GM18517 (cell line): ENCODE data around the gene CDCA4.
A peak's percentile ranks its signal among the peaks of the same experiment; 100 is the strongest.

ENCODE experiments used
- ATAC-seq: cut with Tn5 transposase; IDR thresholded peaks from one replicate; pipeline ENCODE4 v1.9.1; 2021; ENCODE audit warnings: mild to moderate bottlenecking, moderate library complexity; ENCODE audit not compliant: unreplicated experiment

CDCA4 gene

DNA sequence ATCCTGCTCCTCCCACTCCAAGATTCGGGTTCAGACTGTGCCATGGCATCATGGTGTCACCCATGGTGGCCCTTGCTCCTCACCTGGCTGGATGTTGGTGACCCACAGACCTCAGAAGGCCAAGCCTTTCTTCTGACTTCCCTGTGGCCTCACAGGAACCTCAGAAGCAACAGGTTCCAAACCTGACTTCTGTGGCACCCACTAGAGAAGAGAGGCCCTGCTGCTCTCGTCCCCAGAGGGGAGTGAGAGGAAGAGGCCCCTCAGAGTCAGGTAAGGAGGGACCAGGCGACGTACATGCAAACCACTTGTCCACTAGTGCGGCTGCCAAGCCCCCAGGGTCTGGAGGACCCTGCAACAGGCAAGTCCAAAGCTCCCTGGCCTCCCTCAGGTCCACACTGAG, 24.9 kb downstream of the CDCA4 start:
- ATAC-seq: no peak

DNA sequence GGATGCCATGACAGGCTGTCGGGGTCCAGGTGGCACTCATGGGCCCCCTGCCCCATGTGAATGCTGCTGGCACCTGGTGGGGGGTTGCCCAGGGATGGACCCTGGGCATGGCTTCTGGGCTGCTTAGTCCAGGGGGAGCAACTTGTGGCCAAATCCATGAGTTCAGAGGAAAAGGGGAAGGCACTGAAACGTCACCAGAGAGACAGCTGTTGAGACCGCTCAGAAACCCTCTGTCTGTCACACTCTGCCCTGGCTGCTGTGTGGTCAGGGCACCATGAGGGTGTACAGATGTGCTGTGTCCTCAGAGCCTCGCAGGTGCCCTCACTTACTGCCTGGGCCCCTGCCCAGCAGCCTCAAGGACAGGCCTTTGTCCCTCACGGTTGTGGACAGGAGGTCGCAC, 25.9 kb downstream of the CDCA4 start:
- no peak for ATAC-seq

DNA sequence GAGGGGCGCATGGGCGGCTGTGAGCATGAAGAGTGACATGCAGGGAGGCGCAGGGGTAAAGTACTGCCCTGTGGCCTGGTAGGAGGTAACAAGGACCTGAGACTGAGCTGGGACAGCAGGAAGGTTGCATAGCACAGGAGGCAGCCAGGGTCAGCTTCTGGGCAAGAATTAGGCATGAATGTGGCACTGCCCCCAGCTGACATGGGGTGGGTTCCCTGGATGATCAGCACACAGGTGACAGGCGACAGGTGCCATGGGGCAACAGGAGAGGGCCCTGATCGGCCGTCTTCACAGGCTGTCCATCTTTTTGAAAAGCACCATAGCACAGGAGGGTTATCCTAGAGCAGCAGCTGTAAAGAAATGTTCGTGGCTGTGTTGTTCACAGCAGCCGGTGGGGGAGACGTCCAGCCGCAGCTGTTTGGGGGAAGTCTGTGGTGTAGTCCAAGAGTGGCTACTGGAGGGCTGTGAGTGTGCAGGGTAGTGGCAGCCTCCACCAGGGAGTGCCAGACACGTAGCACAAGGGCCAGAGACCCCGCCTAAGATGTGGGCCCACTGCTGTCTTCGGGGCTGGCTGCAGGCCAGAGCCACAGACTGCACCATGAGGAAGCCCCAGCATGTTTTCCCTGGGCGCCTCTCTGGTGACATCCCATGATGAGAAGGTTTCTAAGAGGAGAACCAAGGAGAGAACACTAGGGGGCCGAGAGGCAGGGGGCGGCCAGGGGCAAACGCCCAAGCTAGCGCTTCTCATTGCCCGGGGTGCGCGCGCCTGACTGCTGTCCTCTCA, 26.9 kb downstream of the CDCA4 start:
- ATAC-seq: no peak

DNA sequence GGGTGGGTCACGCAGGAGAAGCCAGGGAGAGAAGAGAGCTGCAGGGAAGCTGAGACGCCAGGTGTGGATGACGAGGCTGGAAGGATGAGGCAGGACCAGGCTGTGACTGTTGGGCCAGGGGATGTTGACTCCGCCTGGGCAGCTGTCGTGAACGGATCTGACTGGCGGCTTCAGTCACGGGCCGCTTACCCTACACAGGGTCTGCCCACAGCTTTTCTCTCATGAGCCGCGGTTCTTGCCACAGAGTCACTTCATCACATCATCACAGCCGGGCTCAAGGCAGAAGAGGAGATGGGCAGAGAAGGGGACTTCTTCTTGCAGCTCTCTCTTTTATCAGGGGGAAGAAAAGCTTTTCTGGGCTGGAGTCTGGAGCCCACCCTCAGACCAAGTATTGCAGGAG, 27.6 kb downstream of the CDCA4 start:
- no peak for ATAC-seq

DNA sequence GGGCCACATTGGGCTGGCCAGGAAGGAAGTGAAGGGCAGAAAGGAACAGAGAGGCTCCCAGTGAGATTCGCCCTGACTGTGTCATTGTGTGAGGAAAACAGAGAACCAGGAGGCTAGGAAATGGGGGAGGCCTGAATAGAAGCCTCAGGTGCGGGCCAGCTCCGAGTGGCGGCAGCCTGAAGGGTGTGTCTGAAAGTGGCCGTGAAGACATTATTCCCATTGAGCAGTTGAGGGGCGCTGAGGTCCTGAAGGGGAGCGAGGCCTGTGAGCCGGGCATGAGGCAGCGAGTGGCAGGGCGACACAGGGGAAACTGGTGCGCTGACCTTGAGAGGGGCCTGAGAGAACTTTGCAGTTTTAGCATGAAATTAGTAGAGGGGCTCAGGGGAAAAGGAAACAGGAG, 28.4 kb downstream of the CDCA4 start:
- no peak for ATAC-seq

DNA sequence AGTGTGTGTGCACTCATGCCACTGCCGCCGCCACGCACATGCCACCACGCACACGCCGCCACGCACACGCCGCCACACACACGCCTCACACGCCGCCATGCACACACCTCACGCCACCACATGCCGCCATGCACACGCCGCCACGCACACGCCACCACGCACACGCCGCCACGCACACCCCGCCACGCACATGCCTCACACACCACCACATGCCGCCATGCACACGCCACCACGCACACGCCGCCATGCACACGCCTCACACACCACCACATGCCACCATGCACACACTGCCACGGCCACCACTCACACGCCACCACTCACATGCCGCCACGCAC, 29.0 kb downstream of the CDCA4 start:
- no peak for ATAC-seq

DNA sequence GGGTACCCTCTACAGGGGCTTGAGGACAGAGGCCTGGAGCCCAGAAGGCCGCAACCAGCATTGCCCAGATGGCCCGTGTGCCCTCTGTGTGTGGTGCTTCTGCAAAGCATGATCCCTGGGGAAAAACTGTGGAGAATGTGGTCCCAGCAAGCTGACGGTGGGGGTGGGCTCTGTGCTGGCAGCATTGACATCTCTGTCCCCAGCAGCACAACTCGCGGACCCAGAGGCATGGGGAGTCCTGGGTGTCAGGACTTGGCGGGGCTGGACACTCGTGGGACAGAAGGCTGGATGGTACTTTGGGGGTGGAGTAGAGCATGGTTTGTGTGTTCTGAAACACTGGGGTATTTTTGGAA, 31.0 kb downstream of the CDCA4 start:
- no peak for ATAC-seq

DNA sequence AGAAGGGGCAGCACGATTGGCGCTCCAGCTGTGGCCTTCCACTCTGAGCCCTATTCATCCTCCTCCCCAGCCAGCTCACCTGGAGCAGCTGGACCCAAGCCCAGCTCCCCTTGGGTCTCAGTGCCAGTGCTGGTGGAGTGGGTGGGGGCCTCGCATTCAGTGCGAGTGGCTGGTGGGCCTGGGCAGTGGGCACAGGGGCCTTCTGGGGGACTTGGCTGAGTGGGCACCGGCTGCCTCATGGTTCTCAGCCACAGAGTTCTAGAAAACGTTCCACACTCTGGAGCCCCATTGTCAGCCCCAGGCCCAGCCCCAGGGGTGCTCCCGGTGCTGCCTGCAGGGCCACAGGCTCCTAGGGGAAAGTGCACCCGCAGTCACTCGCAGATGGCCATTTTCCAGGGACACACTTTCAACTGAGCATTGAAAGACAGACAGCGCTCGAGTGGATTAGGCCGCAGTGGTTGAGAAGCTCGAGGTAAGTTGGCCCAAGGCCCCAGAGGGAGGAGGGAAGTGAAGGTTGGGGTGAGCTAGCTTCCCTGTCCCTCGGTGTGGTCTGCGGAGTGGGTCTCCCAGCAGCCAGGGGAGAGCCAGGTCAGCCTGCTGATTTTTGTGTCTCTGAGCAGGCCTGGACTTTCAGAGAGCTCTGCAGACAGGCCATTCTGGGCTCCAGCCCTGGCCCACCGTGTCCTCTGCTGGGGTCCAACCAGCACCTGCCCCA, 31.5 kb downstream of the CDCA4 start:
- ATAC-seq: no peak

DNA sequence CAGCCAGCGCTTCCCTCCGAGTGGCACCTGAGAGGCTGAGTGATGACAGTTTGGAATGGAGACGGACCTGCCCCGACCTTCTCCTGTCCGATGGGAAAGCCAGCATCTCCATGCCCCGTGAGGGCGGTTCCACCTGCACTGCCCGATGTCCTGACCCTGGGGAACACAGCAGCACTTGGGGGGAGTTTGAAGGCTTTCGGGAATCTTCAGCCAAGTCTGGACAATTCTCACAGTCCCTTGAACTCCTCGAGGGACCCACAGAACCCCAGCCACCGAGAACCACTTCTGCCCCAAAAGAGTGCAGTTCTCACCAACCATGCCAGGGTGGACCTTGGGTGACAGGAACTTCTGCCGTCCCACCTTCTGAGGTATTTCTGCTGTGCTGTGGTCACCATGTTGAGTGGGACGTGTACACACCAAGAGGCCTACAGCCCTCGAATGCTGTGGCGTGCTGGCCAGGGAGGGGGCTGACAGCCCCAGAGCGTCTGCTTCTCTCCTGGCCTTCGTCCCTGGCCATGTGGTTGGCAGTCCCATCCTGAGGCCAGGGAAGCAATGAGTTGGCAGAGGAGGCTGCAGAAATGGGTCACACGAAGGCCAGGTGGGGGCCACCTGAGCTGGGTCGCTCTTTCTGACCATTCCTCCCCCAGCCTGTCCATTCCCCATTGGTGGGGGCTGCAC, 34.3 kb downstream of the CDCA4 start:
- ATAC-seq: no peak

DNA sequence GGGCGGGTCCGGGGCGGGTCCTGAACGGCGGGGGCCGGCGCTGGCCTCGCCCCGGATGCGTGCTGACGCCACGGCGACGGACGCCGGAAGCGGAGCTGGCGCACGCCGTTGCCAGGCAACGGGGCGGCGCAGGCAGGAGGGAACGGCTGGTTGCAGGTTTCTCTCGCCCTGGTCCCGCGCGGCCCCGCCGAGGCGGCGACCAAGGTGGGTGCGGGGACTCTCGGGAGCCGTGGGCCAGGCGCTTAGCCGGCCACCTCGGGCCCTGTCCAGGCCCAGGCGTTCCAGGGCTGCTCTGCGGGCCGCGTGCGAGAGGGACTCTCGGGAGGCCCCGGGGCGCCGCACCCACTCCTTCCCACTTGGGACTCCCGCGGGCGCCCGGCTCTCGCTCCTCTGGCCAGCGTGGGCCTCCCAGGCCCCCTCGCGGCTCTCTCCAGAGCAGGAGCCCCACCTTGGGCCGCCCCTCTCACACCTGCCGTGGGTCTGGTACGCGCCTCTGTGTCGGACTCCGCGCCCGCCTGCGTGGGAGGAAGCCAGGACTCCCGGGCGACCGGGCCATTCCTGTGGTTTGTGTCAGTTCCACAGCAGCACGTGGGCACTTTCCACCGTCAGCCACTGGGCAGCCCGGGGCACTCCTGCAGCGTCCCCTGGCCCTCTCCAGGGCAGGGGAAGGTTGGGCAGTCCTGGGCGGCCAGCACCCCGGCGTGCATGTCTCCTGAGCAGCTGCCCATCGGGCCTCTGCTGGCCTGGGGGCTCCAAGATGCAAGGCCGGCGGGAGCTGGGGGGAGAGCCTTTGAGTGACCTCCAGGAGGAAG, 35.0 kb downstream of the CDCA4 start, which contains the start of gene CLBA1:
CLBA1 (plus strand) TSS at position 114 of the 812 bp plus-strand sequence; CDS start at position 758, 644 bp downstream.
- ATAC-seq: peak; percentile 85

DNA sequence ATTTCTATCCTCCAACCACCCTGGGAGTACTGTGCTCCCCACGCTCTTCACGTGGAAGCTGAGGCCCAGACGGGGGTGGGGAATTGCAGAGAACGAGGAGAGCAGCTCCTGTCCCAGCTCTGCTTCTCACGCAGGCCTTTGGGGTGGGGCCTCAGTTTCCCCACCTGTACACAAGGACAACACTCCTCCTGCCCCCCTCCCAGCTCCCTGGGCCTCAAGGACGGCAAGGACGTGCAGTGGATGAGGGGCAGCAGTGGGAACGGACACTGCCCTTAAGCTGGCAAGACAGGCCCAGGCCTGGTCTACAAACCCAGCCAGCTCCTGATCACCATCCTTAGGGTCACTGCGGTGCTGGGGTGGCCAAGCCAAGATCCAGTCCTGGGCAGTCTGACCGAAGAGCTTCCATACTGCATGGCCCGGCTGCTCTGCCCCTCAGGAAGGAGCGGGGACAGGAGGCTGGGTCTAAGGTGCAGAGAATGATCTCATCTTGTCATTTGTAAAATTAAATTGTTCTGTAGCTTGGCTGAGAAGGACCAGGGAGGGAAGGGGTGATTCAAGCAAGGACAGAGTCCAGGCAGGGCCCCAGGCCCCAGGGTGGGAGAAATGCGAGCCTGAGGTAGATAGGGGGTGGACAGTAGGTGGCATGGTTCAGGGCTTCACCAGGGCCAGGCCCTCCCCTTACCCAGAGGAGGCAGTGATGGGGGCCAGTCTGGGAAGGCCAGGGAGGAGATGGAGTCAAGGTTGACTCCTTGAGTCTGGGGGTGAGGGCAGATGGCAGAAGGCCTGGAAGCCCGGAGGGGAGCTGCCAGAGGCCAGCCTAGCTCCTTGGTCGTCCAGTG, 36.6 kb downstream of the CDCA4 start:
- ATAC-seq: no peak

DNA sequence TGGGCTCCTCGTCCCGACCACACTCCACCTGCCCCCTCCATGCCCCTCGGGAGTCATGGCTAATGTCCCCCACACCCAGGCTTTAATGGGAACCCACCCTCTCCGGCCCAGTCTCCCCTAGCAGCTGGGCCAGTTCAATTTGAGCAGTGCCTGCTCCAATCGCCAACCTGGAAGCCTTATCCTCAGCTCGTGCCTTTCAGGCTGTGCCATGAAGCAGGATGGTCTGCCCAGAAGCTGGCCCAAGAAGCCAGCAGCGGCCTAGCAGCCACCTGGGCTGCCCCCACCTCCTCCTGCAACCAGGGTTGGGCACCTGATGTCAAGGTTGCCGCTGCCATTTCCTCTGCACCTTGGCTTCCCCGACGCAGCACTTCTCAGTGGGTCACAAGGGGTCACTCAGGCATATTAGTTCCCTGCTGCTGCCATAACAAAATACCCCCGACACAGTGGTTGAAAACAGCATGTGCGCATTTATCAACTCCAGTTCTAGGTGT, 37.6 kb downstream of the CDCA4 start:
- no peak for ATAC-seq

DNA sequence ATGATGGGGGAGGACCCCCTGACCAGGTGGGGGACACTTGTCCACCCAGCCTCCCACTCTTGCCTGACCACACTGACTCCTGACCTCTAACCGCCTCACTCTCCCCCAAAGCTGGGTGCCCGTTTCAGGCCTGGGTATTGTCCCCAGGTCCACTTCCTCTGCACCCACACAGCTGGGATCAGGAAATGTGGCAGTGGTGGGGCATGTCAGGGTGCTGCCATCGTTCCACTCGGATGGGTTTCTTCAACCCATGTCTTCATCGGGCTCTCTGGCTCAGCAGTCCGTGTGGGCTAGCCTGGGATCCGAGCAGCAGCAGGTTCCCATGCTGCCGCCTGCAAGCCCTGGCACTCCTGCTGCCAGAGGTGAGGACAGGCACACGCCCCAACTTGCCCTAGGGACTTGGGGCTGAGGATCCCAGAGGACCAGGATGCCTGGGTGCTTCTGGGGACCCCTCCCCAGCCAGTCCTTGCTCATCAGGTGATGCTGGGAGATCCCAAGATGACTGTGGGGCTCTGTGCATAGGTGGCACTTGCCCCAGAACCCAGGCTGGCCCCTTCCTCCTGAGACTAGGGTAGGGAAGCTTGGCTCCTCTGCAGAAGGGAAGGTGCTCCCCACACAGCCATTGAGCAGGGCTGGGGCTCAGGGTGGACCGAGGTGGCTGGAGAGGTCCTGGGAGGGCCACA, 38.2 kb downstream of the CDCA4 start:
- no peak for ATAC-seq

DNA sequence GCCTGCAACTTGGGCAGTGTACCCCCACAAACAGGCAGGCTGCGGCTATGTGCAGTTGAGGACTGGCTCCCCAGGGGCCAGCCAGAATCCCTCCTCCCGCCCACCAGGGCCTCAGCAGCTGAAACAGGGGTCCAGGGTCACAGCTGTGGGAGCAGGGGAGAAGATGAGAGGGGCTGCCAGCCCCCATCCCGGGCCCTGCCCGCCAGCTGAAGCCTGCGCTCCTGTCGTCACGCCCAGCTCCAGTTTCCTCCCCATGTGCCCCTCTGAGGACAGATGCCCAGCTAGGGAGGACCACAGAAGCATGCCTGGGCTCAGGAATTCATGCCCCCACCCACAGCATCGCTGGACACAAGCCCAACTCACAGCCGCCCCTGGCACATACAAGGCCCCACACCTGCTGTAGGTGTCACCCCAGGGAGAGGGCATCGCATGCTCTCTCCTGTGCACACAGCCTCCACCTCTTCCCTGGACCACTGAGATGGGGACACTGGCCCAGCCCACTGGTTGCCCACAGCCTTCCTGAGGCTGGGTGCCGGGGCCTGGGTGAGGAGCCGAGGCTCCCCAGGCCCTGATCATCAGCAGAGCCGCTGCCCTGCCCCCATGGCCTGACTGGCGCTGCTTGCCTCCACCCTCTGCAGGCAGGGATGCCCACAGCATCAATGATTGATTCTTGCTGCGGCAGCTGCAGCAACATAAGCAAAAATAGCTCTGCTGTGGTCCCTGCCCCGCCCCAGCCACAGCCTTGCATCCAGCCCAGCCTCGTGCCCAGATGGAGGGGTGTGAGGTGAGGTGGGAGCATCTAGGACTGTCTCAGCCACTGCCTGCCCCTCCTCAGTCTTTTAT, 39.0 kb downstream of the CDCA4 start:
- ATAC-seq: no peak

DNA sequence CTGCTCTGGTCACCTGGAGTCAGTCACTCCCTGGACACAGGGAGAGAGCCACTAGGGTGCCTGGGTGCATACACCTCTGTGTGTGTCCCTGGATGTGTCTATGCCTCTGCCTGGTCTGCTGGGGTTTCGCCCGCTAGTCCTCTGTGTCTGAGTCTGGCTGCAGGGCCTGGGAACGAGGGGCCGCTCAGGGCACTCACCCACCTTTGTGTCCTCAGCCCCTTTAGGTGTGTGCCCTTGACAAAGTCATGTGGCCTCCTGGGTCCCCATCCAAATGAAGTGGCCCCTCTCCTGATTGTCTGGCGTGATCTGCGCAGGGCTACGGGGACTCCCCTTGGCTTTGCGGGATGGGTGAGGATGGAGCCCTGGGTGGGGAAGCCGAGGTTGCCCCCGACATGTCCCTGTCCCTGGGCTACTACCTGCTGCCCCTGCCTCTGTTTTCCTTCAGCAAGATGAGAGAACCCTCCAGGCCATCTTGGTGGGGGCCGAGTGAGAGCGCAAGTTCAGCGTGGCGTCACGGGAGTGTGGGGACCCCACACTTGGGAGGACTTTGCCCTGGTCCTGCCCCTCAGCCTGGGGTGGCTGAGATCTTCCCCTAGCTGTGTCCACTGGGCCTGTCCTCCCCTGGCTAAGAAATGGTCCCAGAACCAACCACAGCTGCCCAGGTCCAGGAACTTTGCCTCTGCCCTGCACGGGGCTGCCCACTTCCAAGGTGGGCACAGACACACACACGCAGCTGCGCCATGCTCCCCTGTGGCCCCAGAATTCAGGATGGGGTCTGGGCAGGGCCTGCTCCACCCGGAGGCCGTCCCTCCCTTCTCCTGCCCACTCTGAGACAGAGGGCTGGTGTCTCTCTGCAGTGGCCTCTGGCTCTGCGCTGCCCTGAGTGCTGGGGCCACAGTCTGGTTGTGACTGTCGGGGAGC, 40.0 kb downstream of the CDCA4 start:
- ATAC-seq: no peak

DNA sequence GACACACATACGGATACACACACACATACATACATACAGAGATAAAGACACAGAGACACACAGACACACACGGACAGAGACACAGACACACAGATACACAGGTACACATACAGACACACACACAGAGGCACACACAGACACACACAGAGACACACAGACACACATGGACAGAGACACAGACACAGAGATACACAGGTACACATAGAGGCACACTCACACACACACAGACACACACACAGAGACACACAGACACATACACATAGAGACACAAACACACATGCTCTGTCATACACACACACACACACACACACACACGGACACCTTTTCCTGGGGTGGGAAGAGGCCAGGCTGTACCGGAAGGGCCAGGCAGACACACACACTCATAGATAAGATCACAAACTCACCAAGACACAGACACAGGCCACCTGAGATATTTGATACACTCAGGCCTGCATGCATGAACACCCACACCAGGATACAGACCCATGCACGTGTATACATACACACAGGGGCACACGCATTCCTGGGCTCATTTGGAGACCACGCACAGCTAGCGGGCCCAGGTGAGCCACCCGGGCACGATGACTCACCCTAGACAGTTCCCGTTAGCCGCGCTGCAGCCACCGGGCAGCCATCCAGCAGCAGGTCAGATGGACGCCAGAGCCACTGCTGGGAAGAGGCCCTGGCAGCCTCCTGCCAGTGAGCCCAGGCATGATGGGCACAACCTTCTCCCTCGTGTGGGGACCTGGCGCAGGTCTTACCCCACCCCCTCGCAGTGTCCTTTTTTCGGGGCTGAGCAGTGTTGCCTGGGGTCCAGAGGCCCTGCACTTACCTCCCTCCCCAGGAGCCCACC, 40.9 kb downstream of the CDCA4 start:
- ATAC-seq: no peak
